NB4 (cell line): ENCODE measurements around the gene RAB42.

Source experiments
- POLR2A ChIP-seq: IDR thresholded peaks from 2 replicates; pipeline ENCODE4 v1.6.1; 2011; ENCODE audit warnings: mild to moderate bottlenecking; ENCODE audit not compliant: insufficient read length; ENCODE audit errors: extremely low read depth
- TF ChIP-seq, protein P1 (sequence below): IDR thresholded peaks from one replicate; pipeline ENCODE4 v1.5.1; 2012; ENCODE audit warnings: low read depth, low read length

DNA sequence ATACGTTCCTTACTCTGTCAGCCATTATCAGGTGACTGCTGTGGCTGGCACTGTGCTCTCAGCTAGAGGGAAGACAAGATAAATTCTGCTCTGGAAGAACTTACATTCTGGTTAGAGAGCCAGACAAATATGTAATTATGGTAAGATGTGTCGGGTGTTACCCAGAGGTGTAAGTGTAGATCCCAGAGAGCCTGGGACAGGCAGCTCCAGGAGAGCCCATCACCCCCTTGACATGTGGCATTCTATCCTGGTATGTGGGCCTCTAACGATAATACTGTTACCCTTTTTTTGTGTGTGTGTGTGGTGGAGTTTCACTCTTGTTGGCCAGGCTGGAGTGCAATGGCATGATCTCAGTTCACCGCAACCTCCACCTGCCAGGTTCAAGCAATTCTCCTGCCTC, 20.2 kb upstream of the RAB42 start:
- no peak for TF ChIP-seq POLR2A
- TF ChIP-seq, protein P1, sequence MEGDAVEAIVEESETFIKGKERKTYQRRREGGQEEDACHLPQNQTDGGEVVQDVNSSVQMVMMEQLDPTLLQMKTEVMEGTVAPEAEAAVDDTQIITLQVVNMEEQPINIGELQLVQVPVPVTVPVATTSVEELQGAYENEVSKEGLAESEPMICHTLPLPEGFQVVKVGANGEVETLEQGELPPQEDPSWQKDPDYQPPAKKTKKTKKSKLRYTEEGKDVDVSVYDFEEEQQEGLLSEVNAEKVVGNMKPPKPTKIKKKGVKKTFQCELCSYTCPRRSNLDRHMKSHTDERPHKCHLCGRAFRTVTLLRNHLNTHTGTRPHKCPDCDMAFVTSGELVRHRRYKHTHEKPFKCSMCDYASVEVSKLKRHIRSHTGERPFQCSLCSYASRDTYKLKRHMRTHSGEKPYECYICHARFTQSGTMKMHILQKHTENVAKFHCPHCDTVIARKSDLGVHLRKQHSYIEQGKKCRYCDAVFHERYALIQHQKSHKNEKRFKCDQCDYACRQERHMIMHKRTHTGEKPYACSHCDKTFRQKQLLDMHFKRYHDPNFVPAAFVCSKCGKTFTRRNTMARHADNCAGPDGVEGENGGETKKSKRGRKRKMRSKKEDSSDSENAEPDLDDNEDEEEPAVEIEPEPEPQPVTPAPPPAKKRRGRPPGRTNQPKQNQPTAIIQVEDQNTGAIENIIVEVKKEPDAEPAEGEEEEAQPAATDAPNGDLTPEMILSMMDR: no peak
